Neural crest cell (in vitro differentiated cells): ENCODE results near the gene ECM1. TPM values are rescaled to one million over a fixed set of nuclear protein-coding genes. Genes with fewer than 3 reads are reported as not detected.

Source experiments
- DNase-seq: peaks from one replicate; pipeline ENCODE4 v3.0.0; 2021; ENCODE audit warnings: low read depth, mixed read lengths, low spot score
- H3K27ac Mint-ChIP-seq: one replicate; pipeline ENCODE4 v1.8.0; 2021; ENCODE audit warnings: mild to moderate bottlenecking, mixed read lengths; ENCODE audit not compliant: unreplicated experiment
- H3K27me3 Mint-ChIP-seq: 2 replicates; pipeline ENCODE4 v1.8.0; 2021; ENCODE audit warnings: low read depth, mild to moderate bottlenecking, mixed read lengths
- H3K36me3 Mint-ChIP-seq: 2 replicates; pipeline ENCODE4 v1.8.0; 2021; ENCODE audit warnings: low read depth, mild to moderate bottlenecking, mixed read lengths
- H3K4me1 Mint-ChIP-seq: 2 replicates; pipeline ENCODE4 v1.8.0; 2021; ENCODE audit warnings: mixed read lengths
- H3K4me3 Mint-ChIP-seq: one replicate; pipeline ENCODE4 v1.8.0; 2021; ENCODE audit warnings: mild to moderate bottlenecking, mixed read lengths
- H3K9me3 Mint-ChIP-seq: 2 replicates; pipeline ENCODE4 v1.8.0; 2021; ENCODE audit warnings: mixed read lengths
- total RNA-seq: library from RNA; stranded (reverse); gene quantifications from 2 replicates; pipeline ENCODE4 v1.2.1, GENCODE V29; 2021
- TF ChIP-seq, protein P1 (sequence below): fragments of 200-600 bp; sonication (generic); conservative IDR thresholded peaks from 2 replicates; pipeline ENCODE4 v1.5.0; 2021; ENCODE audit warnings: antibody characterized with exemption, mild to moderate bottlenecking

Gene ECM1
- total RNA-seq, 1 donor from 2014 or later, result 5.5 TPM

- Mint-ChIP-seq H3K9me3 (no peaks in the 10 kb centered on the region), H3K4me1 (peaks cover 20% of the 10 kb centered on the region), H3K36me3 (no peaks in the 10 kb centered on the region), H3K27me3 (peaks cover 30% of the 10 kb centered on the region), H3K4me3 (peak overlapping the region; percentile 86), H3K27ac (no peak overlapping the region)
- no peak for DNase-seq
- TF ChIP-seq, protein P1, sequence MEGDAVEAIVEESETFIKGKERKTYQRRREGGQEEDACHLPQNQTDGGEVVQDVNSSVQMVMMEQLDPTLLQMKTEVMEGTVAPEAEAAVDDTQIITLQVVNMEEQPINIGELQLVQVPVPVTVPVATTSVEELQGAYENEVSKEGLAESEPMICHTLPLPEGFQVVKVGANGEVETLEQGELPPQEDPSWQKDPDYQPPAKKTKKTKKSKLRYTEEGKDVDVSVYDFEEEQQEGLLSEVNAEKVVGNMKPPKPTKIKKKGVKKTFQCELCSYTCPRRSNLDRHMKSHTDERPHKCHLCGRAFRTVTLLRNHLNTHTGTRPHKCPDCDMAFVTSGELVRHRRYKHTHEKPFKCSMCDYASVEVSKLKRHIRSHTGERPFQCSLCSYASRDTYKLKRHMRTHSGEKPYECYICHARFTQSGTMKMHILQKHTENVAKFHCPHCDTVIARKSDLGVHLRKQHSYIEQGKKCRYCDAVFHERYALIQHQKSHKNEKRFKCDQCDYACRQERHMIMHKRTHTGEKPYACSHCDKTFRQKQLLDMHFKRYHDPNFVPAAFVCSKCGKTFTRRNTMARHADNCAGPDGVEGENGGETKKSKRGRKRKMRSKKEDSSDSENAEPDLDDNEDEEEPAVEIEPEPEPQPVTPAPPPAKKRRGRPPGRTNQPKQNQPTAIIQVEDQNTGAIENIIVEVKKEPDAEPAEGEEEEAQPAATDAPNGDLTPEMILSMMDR, result no peak
Measured at GRCh38 chr1:150549496-150550221, 41.8 kb downstream of the ECM1 start.

GRCh38 chr1:150550222-150551050 is 42.5 kb downstream of the ECM1 start:
- TF ChIP-seq, protein P1, result no peak
- DNase-seq, result no peak
- Mint-ChIP-seq H3K4me1 (peaks cover 20% of the 10 kb centered on the region), H3K36me3 (no peaks in the 10 kb centered on the region), H3K27ac (no peak overlapping the region), H3K9me3 (no peaks in the 10 kb centered on the region), H3K27me3 (peaks cover 29% of the 10 kb centered on the region), H3K4me3 (peak overlapping the region; percentile 41)

- H3K4me1 Mint-ChIP-seq, result peaks cover 21% of the 10 kb centered on the region
- TF ChIP-seq, protein P1, result no peak
- peaks cover 28% of the 10 kb centered on the region for H3K27me3 Mint-ChIP-seq
- H3K9me3 Mint-ChIP-seq, result no peaks in the 10 kb centered on the region
- no peak for DNase-seq
- no peaks in the 10 kb centered on the region for H3K36me3 Mint-ChIP-seq
- H3K4me3 Mint-ChIP-seq, result peak overlapping the region; percentile 41
- no peak overlapping the region for H3K27ac Mint-ChIP-seq
Measured at GRCh38 chr1:150551051-150551783, 43.3 kb downstream of the ECM1 start.

DNA sequence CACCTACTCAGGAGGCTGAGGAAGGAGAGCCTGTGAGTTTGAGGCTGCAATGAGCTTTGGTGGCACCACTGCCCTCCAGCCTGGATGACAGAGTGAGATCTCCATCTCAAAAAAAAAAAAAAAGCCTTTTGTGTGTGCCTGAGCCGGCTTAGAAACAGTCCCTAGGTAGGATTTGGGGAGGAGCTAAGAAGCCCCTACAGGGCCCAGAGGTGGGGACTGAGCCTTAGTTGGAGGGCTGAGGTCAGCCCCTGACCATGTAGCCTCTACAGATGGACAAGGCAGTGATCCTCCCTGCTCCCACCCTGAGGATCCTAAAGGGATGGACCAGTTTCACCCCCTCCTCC is 43.8 kb downstream of the ECM1 start:
- no peak overlapping the region for H3K4me3 Mint-ChIP-seq
- peaks cover 25% of the 10 kb centered on the region for H3K27me3 Mint-ChIP-seq
- no peaks in the 10 kb centered on the region for H3K36me3 Mint-ChIP-seq
- H3K9me3 Mint-ChIP-seq, result no peaks in the 10 kb centered on the region
- peaks cover 21% of the 10 kb centered on the region for H3K4me1 Mint-ChIP-seq
- H3K27ac Mint-ChIP-seq, result no peak overlapping the region
- DNase-seq, result no peak
- TF ChIP-seq, protein P1, result no peak

DNA sequence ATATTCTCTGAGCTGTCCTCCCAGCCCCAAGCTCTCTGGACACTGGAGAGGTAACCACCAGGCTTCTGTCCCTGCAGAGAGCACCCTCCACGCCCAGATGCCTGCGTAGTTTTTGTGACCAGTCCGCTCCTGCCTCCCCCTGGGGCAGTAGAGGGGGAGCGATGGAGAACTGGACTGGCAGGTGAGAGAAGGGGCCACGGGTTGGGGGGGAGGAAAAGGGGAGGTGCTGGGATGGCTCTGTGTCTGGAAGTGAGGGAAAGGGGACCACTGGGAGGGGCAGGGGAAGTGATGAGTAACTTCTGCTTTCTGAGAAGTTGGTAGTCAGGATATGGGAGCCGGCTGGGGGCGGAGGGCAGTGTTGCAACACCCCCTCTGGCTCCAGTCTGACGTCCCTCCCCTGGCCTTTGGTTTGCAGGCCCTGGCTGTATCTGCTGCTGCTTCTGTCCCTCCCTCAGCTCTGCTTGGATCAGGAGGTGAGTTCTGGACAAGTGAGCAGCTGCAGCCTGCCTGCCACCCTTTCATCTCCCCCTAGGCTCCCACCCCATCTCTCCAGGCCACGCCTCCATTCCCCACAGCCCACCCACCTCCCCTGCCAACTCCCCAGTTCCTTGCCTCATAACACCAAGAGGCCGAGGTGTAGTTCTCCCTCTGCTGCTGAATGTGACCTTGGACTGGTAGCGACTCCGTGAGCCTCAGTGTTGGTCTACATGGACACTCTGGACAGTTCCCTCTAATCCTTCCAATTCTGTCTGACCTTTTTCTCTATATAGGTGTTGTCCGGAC is 44.4 kb downstream of the ECM1 start:
- DNase-seq, result no peak
- Mint-ChIP-seq H3K27ac (no peak overlapping the region), H3K36me3 (no peaks in the 10 kb centered on the region), H3K27me3 (peaks cover 22% of the 10 kb centered on the region), H3K4me3 (peak overlapping the region; percentile 64), H3K4me1 (peaks cover 21% of the 10 kb centered on the region), H3K9me3 (no peaks in the 10 kb centered on the region)
- TF ChIP-seq, protein P1, result no peak
